T47D (cell line): ENCODE measurements around the gene MYLK3.

Experiments
- DNase-seq, 2 experiments: peaks; one replicate each; pipeline versions ENCODE4 v3.0.0 to v3.0.0-alpha.2; 2011 to 2012; ENCODE audit warnings: low read depth in 1 of 2, low spot score in 1 of 2
- JUND ChIP-seq: IDR thresholded peaks from 2 replicates; pipeline ENCODE4 v1.6.1; 2012; ENCODE audit warnings: low read depth
- in situ Hi-C: cut with HindIII; loops from 2 replicates; pipeline ENCODE4 v1.10.0; 2016; ENCODE audit warnings: low sequenced_read_pairs, low pct_unique_long_range_greater_than_20kb

The MYLK3 gene

GRCh38 chr16:46782320-46782719 lies 34.2 kb upstream of the MYLK3 start:
- TF ChIP-seq JUND = no peak
- no peak for DNase-seq
- in situ Hi-C loops = no loop called here

DNA sequence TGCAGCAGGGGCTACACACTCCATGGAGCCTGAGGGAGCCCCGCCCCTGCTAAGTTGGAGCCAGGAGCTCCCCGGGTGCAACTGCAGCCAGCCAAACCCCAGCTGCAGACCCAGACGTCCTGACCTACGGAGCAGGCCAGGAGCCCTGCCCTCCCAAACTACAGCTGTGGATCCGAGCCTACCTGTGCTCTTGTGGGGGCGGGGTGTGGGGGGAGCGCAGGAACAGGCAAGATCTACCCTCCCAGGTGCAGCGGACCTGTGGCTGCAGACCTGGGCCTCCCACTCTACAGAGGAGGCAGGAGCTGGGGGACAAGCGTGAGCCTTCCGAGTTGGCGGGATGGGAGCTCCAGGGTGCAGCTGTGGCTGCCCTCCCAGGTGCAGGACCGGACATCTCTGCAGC lies 29.7 kb upstream of the MYLK3 start:
- DNase-seq = no peak
- in situ Hi-C loops = no loop called here
- TF ChIP-seq JUND = no peak

DNA sequence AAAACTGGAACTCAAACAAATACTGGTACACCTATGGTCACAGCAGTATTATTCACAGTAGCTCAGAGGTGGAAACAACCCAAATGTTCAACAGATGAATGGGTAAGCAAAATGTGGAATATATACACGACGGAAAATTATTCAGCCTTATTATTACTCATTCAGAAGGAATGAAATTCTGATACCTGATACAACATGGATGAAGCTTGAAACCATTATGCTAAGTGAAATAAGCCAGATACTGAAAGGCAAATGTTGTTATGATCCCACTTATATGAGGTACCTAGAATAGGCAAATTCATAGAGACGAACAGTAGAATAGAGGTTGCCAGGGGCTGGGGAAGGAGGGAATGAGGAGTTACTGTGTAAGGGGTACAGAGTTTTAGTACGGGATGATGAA lies 27.1 kb upstream of the MYLK3 start:
- in situ Hi-C loops = no loop called here
- DNase-seq = no peak
- no peak for TF ChIP-seq JUND

DNA sequence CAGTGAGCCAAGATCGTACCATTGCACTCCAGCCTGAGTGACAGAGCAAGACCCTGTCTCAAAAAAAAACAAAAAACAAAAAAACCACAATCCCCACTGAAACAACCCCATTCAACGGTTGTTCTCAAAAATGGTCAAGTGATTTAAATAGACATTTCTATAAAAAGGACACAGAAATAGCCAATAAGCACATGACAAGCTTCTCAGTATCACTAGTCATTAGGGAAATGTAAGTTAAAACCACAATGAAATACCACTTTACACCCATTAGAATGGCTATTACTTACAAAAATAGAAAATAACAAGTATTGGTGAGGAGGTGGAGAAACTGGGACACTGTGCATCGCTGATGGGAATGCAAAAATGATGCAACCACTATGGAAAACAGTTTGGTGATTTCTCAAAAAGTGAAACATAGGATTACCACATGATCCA lies 26.6 kb upstream of the MYLK3 start:
- in situ Hi-C loops = no loop called here
- no peak for DNase-seq
- no peak for TF ChIP-seq JUND

GRCh38 chr16:46772463-46772862 lies 24.3 kb upstream of the MYLK3 start:
- TF ChIP-seq JUND = no peak
- DNase-seq = no peak
- in situ Hi-C loops = no loop called here

DNA sequence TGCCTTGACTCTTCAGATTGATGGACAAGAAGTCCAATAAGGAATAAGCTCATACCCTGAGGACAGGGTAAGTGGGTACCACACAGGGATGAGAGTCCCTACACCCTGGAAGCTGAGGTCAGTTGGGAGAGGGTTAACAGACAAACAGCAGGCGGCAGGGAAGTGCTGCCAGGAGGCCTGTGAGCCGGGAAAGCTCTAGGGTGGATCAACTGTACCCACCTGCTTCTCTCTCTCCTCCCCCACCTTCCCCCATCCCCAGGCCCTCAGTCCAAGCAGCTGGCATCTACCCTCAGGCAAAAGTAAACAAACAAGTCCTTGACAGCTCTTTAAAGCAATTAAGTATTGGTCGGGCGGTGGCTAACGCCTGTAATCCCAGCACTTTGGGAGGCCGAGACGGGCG lies 20.7 kb upstream of the MYLK3 start:
- no peak for TF ChIP-seq JUND
- DNase-seq = peak in 1 of 2 experiments; percentile 29
- in situ Hi-C loops = no loop called here

GRCh38 chr16:46765050-46765449 lies 16.9 kb upstream of the MYLK3 start:
- in situ Hi-C loops = no loop called here
- no peak for TF ChIP-seq JUND
- no peak for DNase-seq

DNA sequence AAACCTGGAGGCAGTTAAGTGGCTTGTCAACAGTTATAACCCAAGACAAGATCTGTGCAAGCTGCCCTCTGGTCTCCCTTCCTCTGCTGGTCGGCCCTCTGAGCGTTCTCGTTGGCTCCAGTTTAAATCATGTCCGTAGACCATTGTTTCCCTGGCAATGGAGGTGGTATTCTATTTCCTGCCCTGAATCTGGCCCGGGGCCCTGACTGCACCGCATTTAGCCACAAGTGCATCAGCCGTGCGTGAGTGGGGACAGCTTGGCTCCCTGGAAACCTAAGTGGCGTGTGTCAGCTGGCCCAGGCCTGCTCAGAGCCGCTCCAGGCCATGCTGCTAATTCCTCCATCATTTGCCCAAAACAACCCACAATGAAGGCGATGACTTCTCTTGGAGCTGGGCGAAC lies 15.0 kb upstream of the MYLK3 start:
- in situ Hi-C loops = no loop called here
- no peak for TF ChIP-seq JUND
- no peak for DNase-seq

DNA sequence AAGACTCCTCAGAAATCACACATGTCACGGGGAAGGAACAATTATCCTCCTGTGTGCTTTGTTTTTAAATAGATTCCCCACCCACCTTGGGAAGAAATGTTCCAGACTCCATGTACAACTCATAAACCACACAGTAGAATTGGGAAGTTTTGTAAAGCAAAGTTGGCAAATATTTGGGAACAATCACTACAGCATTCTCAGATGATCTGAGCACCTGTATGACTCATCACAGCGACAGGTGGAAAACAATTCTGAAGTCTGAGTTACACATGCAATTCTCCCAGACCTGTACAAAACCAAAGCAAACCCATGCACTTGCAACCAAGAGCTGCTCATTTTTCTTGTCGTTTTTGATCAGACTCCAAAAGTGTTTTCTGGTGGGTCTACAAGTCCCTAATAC lies 14.4 kb upstream of the MYLK3 start:
- no peak for TF ChIP-seq JUND
- in situ Hi-C loops = no loop called here

GRCh38 chr16:46759309-46759708 lies 11.2 kb upstream of the MYLK3 start:
- no peak for DNase-seq
- no peak for TF ChIP-seq JUND
- in situ Hi-C loops = no loop called here

More for the DNA sequence above, 14.4 kb upstream of the MYLK3 start:
- DNase-seq = peak in 1 of 2 experiments; percentile 19

- DNase-seq = peak in 1 of 2 experiments; percentile 33
- no peak for TF ChIP-seq JUND
- in situ Hi-C loops = no loop called here
Observed at GRCh38 chr16:46757339-46758050, 9.4 kb upstream of the MYLK3 start.

GRCh38 chr16:46756772-46757171 lies 8.6 kb upstream of the MYLK3 start:
- TF ChIP-seq JUND = no peak
- no peak for DNase-seq
- in situ Hi-C loops = no loop called here

- no peak for DNase-seq
- TF ChIP-seq JUND = no peak
- in situ Hi-C loops = no loop called here
Observed at GRCh38 chr16:46753015-46753414, 4.9 kb upstream of the MYLK3 start.

- DNase-seq = no peak
- no peak for TF ChIP-seq JUND
- in situ Hi-C loops = no loop called here
Observed at GRCh38 chr16:46751381-46751780, 3.2 kb upstream of the MYLK3 start.
